Fibroblast of the conjunctiva (primary cell): ENCODE results near the gene TNFSF11.

Source experiments
- DNase-seq: peaks from one replicate; pipeline ENCODE4 v3.0.0-alpha.2; 2010; ENCODE audit warnings: low read depth

TNFSF11 gene

DNA sequence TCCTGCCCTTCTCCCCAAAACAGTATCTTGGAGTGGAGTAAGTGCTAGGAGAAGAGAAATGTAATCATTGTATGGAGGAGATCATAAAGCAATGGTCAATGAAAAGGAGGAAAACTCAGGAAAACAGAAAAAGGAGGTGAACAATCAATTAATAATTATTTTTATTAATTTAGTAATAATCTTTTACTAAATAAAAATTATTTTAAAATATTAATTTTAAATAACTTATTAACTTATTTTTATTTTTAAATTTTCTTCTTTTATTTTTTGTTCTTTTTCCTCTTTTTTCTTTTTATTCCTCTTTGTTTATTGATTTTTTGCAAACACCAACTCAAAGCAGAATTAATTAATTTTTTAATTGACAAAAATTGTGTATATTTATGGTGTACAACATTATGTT, 80.3 kb downstream of the TNFSF11 start:
- no peak for DNase-seq

- DNase-seq = no peak
Observed at GRCh38 chr13:42654722-42655121, 80.8 kb downstream of the TNFSF11 start.

GRCh38 chr13:42656161-42656560, 82.2 kb downstream of the TNFSF11 start:
- no peak for DNase-seq

- no peak for DNase-seq
Observed at GRCh38 chr13:42656958-42657357, 83.0 kb downstream of the TNFSF11 start.
